Fibroblast of gingiva (primary cell): ENCODE results near the gene TIGD1.
"Not testable (repeated sequence)": the region's sequence is repeated elsewhere in the genome, so short reads cannot be mapped to it uniquely, and the experiment has no call there.

ENCODE experiments used
- DNase-seq: peaks from one replicate; pipeline ENCODE4 v3.0.0-alpha.2; 2011; ENCODE audit warnings: low read depth

TIGD1 gene

GRCh38 chr2:232539298-232540231, 10.8 kb downstream of the TIGD1 start, which contains the start of gene CHRNG:
TSS of gene CHRNG (plus strand) at chr2:232539692. CDS start at chr2:232539748, 56 bp downstream.
- no peak for DNase-seq

DNA sequence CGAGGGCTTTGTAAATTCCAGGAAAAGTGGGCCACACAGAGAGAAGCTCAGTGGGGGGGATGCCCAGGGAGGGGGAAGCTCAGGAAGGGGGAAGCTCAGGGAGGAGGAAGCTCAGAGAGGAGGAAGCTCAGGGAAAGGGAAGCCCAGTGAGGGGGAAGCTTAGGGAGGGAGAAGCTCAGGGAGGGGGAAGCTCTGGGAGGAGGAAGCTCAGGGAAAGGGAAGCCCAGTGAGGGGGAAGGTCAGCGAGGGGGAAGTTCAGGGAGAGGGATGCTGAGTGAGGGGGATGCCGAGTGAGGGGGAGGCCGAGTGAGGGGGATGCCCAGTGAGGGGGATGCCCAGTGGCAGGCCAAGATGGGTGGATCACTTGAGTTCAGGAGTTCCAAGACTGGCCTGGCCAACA, 11.7 kb downstream of the TIGD1 start:
- no peak for DNase-seq

- no peak for DNase-seq
Measured at GRCh38 chr2:232537499-232537898, 12.9 kb downstream of the TIGD1 start.

DNA sequence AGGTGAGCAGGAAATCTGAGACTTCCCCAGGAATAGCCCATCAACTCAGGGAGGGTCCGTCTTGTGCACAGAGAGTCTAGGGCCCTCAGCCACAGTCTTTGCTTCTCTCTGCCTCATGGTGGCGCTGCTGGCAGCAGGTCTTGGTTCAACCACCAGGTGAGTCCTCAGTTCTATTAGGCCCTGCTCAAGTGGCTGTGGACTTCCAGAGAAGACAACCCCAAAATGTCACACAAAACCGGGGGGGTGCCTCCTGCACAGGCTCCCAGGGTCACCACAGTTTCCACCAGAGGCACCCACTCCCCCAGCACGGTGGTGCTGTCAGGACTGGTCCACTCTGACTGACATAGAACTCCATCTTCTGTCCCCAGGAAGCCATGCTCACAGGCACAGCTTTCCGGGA, 13.3 kb downstream of the TIGD1 start:
- no peak for DNase-seq

DNA sequence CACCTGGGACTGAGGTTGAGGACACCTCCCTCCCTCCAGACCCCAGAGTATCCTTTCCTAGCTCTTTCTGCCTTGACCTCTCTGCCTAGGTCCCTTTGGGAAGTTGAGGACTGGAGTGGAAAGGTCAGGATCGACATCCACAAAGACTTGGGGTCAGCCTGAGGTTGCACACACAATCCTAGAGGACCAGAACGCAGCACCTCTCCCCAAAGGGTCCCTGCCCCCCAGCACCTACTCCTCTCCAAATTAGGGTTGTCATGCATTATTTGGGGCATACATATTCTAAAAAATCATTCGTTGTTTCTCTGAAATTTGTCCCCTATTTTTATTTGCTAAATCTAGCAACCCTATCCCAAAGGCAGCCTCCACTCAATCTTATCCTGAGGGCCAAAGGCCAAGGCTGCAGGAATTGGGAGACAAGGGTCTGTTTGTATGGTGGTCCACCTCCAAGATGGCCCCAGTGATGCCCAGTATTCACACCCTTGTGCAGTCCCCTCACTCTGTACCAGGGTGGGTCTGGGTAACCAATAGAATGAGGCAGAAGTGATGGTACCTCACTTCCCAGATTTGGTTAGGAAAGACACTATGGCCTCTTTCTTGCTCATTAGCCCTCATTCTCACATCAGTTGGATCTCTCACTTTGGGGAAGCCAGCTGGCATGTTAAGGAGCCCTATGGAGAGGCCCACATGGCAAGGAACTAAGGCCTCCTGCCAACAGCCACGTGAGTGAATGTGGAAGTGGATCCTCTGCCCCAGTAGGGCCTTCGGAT, 14.4 kb downstream of the TIGD1 start:
- DNase-seq: no peak

DNA sequence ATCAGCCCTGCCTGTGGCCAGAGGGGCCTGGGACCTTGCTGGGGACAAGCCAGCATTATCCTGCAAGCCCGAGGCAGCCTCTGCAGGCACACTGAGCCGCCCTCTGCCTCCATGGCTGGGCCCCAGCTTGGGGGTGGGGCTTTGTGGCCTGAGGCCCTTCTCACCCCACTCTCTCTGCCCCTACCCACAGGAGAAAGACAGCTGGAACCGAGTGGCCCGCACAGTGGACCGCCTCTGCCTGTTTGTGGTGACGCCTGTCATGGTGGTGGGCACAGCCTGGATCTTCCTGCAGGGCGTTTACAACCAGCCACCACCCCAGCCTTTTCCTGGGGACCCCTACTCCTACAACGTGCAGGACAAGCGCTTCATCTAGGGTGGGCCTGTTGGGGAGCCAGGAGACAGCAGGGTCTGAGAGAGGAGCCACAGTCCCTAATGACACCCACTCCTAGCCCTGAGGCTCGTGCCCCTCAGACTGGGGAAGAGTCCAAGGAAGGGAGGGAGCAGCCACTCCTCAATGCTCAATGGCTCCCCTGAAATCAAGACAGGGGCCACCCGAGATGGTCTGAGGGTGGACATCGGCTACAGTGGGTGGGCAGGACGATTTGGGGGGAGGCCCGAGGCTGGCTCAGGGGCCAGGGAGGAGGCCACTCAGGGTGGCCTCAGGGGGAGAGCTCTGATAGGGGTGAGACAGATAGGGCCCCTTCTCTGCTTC, 15.3 kb downstream of the TIGD1 start:
- DNase-seq: no peak

DNA sequence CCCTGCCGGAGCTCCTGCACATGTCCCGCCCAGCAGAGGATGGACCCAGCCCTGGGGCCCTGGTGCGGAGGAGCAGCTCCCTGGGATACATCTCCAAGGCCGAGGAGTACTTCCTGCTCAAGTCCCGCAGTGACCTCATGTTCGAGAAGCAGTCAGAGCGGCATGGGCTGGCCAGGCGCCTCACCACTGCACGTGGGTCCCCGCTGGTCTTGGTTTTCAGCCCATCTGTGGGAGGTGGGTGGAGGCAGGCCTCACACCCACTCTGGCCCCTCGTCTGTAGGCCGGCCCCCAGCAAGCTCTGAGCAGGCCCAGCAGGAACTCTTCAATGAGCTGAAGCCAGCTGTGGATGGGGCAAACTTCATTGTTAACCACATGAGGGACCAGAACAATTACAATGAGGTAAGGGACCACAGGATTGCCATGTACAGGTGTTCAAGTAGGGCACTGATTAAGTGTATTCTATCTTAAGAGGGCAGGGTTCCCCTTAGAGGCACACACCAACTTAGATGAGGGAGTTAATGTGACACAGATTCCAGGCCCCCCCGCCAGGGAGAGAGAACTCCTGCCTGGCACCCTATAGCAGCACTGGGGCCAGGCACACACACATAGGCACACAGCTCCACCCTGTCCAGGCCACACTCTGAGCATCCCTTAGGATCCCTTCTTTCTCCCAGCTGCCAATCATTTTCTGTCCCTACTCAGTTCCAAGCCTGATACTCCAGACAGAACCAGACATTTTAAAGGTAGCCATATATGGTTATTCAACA, 16.2 kb downstream of the TIGD1 start:
- no peak for DNase-seq

- DNase-seq: not testable (repeated sequence)
Measured at GRCh38 chr2:232532821-232533220, 17.5 kb downstream of the TIGD1 start.

GRCh38 chr2:232532419-232532818, 17.9 kb downstream of the TIGD1 start:
- no peak for DNase-seq

DNA sequence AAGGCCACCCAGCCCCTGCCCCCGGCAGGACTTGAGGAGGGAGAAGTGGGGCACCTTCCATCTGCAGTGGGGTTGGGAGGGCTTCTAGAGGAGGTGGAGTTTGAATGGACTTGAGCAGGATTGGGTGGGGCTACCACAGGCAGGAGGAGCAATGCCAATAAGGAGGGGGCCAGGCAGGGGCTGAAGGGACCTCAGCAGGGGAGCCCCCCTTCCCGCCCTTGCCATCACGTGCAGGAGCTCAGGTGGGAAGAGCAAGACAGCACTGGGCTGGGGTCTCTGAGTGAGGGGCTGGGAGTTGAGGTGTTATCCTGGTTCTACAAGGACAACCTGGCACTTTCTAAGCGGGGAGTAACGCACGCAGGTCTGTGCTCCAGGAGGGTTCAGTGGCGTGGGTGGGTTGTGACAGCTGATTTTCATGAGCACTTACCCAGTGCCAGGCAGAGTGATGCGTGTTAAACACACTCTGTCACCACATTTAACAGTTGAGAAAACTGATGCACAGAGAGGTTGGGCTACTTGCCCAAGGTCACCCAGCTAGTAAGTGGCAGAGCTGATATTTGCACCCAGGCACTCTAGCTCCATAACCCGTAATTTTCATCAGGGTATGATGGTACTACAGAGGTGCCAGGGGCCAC, 19.6 kb downstream of the TIGD1 start:
- no peak for DNase-seq

DNA sequence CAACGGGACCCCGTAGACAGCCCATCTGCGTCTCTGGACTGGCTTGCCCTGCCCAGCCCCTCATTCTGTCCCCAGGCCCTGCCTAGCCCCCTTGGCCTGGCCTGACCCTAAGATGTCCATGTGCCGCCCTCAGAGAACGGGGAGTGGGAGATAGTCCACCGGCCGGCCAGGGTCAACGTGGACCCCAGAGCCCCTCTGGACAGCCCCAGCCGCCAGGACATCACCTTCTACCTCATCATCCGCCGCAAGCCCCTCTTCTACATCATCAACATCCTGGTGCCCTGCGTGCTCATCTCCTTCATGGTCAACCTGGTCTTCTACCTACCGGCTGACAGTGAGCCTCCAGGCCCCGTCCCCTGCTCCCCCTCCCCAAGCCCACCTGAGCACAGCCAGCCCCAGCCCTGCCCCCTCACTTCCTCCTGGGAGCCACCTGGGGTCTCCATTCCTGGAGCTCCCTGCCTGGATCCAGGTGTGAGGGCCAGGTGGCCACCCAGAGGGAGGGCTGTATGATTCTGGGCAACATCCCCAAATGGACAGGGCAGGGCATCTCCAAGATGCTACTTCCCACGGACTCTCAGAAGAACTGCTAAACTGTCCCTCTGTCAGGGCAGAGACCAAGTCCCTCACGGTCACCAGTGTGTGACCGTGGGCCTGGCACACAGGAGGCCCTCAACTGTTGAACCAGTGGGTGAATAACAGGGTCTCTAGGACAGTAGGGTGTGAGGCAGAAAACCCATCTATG, 20.4 kb downstream of the TIGD1 start:
- DNase-seq: no peak

- DNase-seq: no peak
Measured at GRCh38 chr2:232528746-232529460, 21.5 kb downstream of the TIGD1 start.

DNA sequence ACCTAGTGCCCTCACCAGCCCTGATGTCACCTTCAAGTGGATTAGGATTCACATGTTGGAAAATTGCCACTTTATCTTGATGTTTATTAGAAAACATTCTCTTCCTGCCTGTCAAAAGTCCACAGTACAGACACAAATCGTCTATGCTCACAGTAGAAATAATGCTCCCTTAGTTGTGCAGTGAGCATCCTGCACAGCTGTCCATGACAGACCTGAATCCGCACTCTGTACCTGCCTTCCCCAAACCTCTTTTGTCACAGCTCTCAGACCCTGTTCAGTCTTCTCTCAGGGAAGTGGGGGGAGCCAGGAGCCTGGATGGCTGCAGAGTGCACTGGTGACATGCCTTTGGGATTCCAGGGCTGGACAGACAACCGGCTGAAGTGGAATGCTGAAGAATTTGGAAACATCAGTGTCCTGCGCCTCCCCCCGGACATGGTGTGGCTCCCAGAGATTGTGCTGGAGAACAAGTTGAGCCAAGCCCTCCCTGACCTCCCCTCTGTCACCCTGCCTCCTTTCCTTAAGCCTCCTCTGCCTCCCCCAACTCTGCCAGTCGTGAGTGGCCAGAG, 22.4 kb downstream of the TIGD1 start:
- DNase-seq: no peak

GRCh38 chr2:232526372-232526941, 23.9 kb downstream of the TIGD1 start:
- no peak for DNase-seq

GRCh38 chr2:232525791-232526371, 24.5 kb downstream of the TIGD1 start, which contains the start of gene CHRND:
TSS of gene CHRND (plus strand) at chr2:232526160. CDS start at chr2:232526216, 56 bp downstream.
- no peak for DNase-seq

- DNase-seq: no peak
Measured at GRCh38 chr2:232525199-232525598, 25.2 kb downstream of the TIGD1 start.

GRCh38 chr2:232524771-232525170, 25.6 kb downstream of the TIGD1 start:
- no peak for DNase-seq
